Daoy (cell line): ENCODE measurements around the gene CSNK2A2. TPM values are rescaled to one million over a fixed set of nuclear protein-coding genes. Genes with fewer than 3 reads are reported as not detected.

ENCODE experiments used
- DNase-seq: peaks from one replicate; pipeline ENCODE4 v3.0.0-alpha.2; 2015; ENCODE audit warnings: low read depth
- total RNA-seq: library from RNA; depleted of rRNA; stranded (reverse); fragments of >200 nt; shearing (Covaris generic); gene quantifications from 2 replicates; pipeline ENCODE4 v1.2.3, GENCODE V29; 2014; rRNA removed

The CSNK2A2 gene
- total RNA-seq, 1 experiment from 2014 or later, result 16.1 TPM

- peak; percentile 76 for DNase-seq
These were observed 87.2 kb downstream of the CSNK2A2 start for GRCh38 chr16:58110571-58111301.

GRCh38 chr16:58109881-58110280 lies 88.0 kb downstream of the CSNK2A2 start:
- no peak for DNase-seq

- no peak for DNase-seq
These were observed 88.6 kb downstream of the CSNK2A2 start for GRCh38 chr16:58109330-58109729.

Other genes with a start within 250 kb of the CSNK2A2 start
- gene CNGB1, start 227.0 kb downstream of the CSNK2A2 start, total RNA-seq, result under 0.01 TPM in 1 of 2 replicates, not detected in the other
- 1.1 and 1.7 TPM in 2 replicates for gene ZNF319, start 197.4 kb downstream of the CSNK2A2 start, total RNA-seq
- 6.1 and 15.4 TPM in 2 replicates for gene USB1, start 196.7 kb downstream of the CSNK2A2 start, total RNA-seq
- 1.5 and 3.4 TPM in 2 replicates for gene MMP15, start 172.4 kb downstream of the CSNK2A2 start, total RNA-seq
- gene CFAP20, start 68.7 kb downstream of the CSNK2A2 start, total RNA-seq, result 51.2 and 78.6 TPM in 2 replicates
- gene PRSS54, start 96.9 kb upstream of the CSNK2A2 start, total RNA-seq, result not detected in 2 replicates
- gene GINS3, start 194.4 kb upstream of the CSNK2A2 start, total RNA-seq, result 17.7 and 18.6 TPM in 2 replicates